ENCODE results near the gene SIK3. TPM values are rescaled to one million over a fixed set of nuclear protein-coding genes. Genes with fewer than 3 reads are reported as not detected.

The SIK3 gene
- total RNA-seq, 1 experiment from 2014 or later, result 17.4 TPM

- CTCF ChIA-PET, result no interaction called here
Measured at GRCh38 chr11:116830184-116830912, 267.9 kb downstream of the SIK3 start.

GRCh38 chr11:116829525-116830183 is 268.6 kb downstream of the SIK3 start, which contains the start of gene APOC3:
APOC3 (plus strand) TSS chr11:116829907; CDS start chr11:116830583, 676 bp downstream.
- DNase-seq, result no peak
- intact Hi-C loops (cut with micrococcal nuclease; ENCODE audit: unreplicated experiment), result no loop called here
- Mint-ChIP-seq H3K27me3 (ENCODE audit: unreplicated experiment) (peaks cover 6% of the 10 kb centered on the region), H3K4me1 (ENCODE audit: low read depth, unreplicated experiment) (no peaks in the 10 kb centered on the region), H3K27ac (ENCODE audit: unreplicated experiment) (no peak within 1 kb of the TSS), H3K9me3 (ENCODE audit: low read depth, unreplicated experiment) (no peaks in the 10 kb centered on the region), H3K4me3 (ENCODE audit: low read depth, unreplicated experiment) (no peak within 1 kb of the TSS), H3K36me3 (ENCODE audit: insufficient read depth, unreplicated experiment) (no peaks in the 10 kb centered on the region)
- BruUV-seq (replicated peaks), result no TSS peak
- CTCF ChIA-PET, result no interaction called here
- TF ChIP-seq CTCF (IDR thresholded peaks at IDR 0.05; ENCODE audit: unreplicated experiment), result no peak

More at GRCh38 chr11:116830184-116830912, 267.9 kb downstream of the SIK3 start:
- no peak overlapping the region for H3K27ac Mint-ChIP-seq (ENCODE audit: unreplicated experiment)
- H3K27me3 Mint-ChIP-seq (ENCODE audit: unreplicated experiment), result peaks cover 13% of the 10 kb centered on the region
- H3K4me1 Mint-ChIP-seq (ENCODE audit: low read depth, unreplicated experiment), result no peaks in the 10 kb centered on the region
- intact Hi-C loops (cut with micrococcal nuclease; ENCODE audit: unreplicated experiment), result no loop called here
- BruUV-seq (replicated peaks), result no TSS peak
- H3K9me3 Mint-ChIP-seq (ENCODE audit: low read depth, unreplicated experiment), result no peaks in the 10 kb centered on the region
- H3K36me3 Mint-ChIP-seq (ENCODE audit: insufficient read depth, unreplicated experiment), result no peaks in the 10 kb centered on the region
- H3K4me3 Mint-ChIP-seq (ENCODE audit: low read depth, unreplicated experiment), result no peak overlapping the region
- no peak for TF ChIP-seq CTCF (IDR thresholded peaks at IDR 0.05; ENCODE audit: unreplicated experiment)
- no peak for DNase-seq

- intact Hi-C loops (cut with micrococcal nuclease; ENCODE audit: unreplicated experiment), result no loop called here
Measured at GRCh38 chr11:116828632-116829524, 269.4 kb downstream of the SIK3 start.

More at GRCh38 chr11:116828632-116829524, 269.4 kb downstream of the SIK3 start:
- H3K4me1 Mint-ChIP-seq (ENCODE audit: low read depth, unreplicated experiment), result no peaks in the 10 kb centered on the region
- no TSS peak for BruUV-seq (replicated peaks)
- no peak for DNase-seq
- no peak overlapping the region for H3K4me3 Mint-ChIP-seq (ENCODE audit: low read depth, unreplicated experiment)
- no peaks in the 10 kb centered on the region for H3K27me3 Mint-ChIP-seq (ENCODE audit: unreplicated experiment)
- no peak overlapping the region for H3K27ac Mint-ChIP-seq (ENCODE audit: unreplicated experiment)
- no peaks in the 10 kb centered on the region for H3K36me3 Mint-ChIP-seq (ENCODE audit: insufficient read depth, unreplicated experiment)
- TF ChIP-seq CTCF (IDR thresholded peaks at IDR 0.05; ENCODE audit: unreplicated experiment), result no peak
- no peaks in the 10 kb centered on the region for H3K9me3 Mint-ChIP-seq (ENCODE audit: low read depth, unreplicated experiment)
- CTCF ChIA-PET, result no interaction called here
